ENCODE measurements around the gene HBD. TPM values are rescaled to one million over a fixed set of nuclear protein-coding genes. Genes with fewer than 3 reads are reported as not detected.

The HBD gene
- polyA plus RNA-seq, 1 experiment: 42.2 TPM

GRCh38 chr11:5275369-5276110 is 41.3 kb upstream of the HBD start:
- CTCF ChIA-PET: no interaction called here
- Histone ChIP-seq H3K9me3 (ENCODE audit: control insufficient read depth, insufficient read depth, low read length) (no peaks in the 10 kb centered on the region), H3K27ac (ENCODE audit: low read depth, low read length) (no peak overlapping the region), H3K27me3 (ENCODE audit: control insufficient read depth, insufficient read depth, low read length) (no peaks in the 10 kb centered on the region), H3K4me3 (ENCODE audit: low read depth, low read length) (no peak overlapping the region)
- no peak for TF ChIP-seq CTCF (IDR thresholded peaks at IDR 0.05; ENCODE audit: low read depth, low read length)
- DNase-seq (ENCODE audit: low read depth, low spot score): no peak
- POLR2A ChIA-PET: no interaction called here

- ChIA-PET POLR2A (no interaction called here), CTCF (no interaction called here)
- H3K9me3 ChIP-seq (ENCODE audit: control insufficient read depth, insufficient read depth, low read length): no peaks in the 10 kb centered on the region
- TF ChIP-seq CTCF (IDR thresholded peaks at IDR 0.05; ENCODE audit: low read depth, low read length): no peak
- H3K4me3 ChIP-seq (ENCODE audit: low read depth, low read length): no peak overlapping the region
- H3K27me3 ChIP-seq (ENCODE audit: control insufficient read depth, insufficient read depth, low read length): no peaks in the 10 kb centered on the region
- H3K27ac ChIP-seq (ENCODE audit: low read depth, low read length): no peak overlapping the region
- no peak for DNase-seq (ENCODE audit: low read depth, low spot score)
Measured at GRCh38 chr11:5274395-5274794, 40.1 kb upstream of the HBD start.

DNA sequence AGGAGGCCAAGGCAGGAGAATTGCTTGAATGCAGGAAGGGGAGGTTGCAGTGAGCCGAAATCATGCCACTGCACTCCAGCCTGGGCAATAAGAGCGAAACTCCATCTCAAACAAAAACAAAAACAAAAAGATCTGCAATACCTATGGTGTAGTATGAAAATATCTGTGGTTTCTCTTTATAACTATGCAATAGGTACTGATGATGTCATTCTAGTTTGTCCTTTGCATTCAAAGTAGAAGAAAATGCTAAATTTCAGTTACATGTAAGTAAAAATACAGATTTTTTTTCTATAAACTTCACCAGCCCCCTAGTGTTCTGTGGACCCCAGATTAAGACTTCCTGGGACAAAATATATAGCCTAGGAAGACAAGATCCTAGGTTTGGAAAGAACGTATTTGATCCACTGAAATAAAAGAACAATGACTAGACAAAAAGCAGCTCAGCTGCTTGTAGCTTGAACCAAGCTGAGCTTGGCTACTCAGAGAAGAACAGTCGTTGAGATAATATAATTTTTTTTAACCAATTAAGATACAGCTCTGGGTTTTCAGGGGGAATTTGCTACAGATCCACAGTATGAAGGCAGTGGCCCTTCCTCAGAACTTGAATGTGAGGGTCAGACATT is 38.2 kb upstream of the HBD start:
- H3K27ac ChIP-seq (ENCODE audit: low read depth, low read length): no peak overlapping the region
- CTCF ChIA-PET: no interaction called here
- no peak for TF ChIP-seq CTCF (IDR thresholded peaks at IDR 0.05; ENCODE audit: low read depth, low read length)

DNA sequence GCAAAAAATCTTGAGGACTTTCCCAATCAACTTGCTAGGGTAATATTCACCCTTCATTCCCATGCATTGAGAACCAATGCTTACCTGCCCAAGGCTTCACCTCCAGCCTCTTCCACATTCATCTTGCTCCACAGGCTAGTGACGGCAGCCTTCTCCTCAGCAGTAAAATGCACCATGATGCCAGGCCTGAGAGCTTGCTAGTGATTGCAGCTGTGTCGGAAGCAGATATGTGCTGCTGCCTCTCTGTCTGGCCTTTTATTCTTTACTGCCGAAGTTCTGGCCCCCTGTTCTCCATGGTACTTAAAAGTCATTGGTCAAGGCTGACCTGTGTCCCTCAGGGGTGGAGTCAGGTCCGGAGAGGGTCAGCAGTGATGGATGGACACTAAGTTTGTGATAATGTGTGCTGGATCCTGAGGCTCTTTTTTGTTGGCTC is 35.4 kb upstream of the HBD start, which contains the start of gene HBE1:
Gene HBE1, minus strand, starts transcription at position 231 of the 433 bp plus-strand sequence. Its CDS starts 55 bp downstream, at position 176.
- H3K4me3 ChIP-seq (ENCODE audit: low read depth, low read length): no peak within 1 kb of the TSS
- TF ChIP-seq CTCF (IDR thresholded peaks at IDR 0.05; ENCODE audit: low read depth, low read length): no peak
- no peaks in the 10 kb centered on the region for H3K27me3 ChIP-seq (ENCODE audit: control insufficient read depth, insufficient read depth, low read length)
- POLR2A ChIA-PET: no interaction called here
- no peak for DNase-seq (ENCODE audit: low read depth, low spot score)
- H3K9me3 ChIP-seq (ENCODE audit: control insufficient read depth, insufficient read depth, low read length): no peaks in the 10 kb centered on the region
- CTCF ChIA-PET: no interaction called here
- H3K27ac ChIP-seq (ENCODE audit: low read depth, low read length): no peak within 1 kb of the TSS

More for the DNA sequence above, 38.2 kb upstream of the HBD start:
- no peak overlapping the region for H3K4me3 ChIP-seq (ENCODE audit: low read depth, low read length)
- no peak for DNase-seq (ENCODE audit: low read depth, low spot score)
- H3K9me3 ChIP-seq (ENCODE audit: control insufficient read depth, insufficient read depth, low read length): no peaks in the 10 kb centered on the region
- POLR2A ChIA-PET: no interaction called here
- no peaks in the 10 kb centered on the region for H3K27me3 ChIP-seq (ENCODE audit: control insufficient read depth, insufficient read depth, low read length)

DNA sequence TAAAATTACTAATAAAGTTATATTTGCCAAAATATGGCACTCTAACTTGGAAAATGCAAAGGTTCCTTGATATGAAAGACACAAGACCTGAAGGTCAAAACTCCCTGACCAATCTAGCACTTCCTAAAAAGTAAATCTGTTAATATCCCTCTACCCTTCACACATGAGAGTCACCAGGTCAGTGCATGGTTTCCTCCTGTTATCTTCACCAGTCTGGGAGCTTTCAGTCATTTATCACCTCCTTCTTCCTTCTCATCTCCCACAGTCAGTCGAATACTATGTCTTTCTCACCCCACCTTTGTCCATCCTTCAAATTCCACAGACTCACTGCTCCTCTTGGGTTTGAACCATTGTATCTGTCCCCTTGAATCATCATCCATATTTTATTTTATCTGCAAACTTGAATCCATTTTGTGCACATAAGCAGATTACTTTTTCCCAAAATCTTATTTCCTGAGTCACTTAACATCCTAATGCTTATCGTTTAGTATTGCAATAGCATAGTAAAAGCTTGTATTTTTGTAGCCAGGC is 32.8 kb upstream of the HBD start:
- H3K9me3 ChIP-seq (ENCODE audit: control insufficient read depth, insufficient read depth, low read length): no peaks in the 10 kb centered on the region

More for the DNA sequence above, 32.8 kb upstream of the HBD start:
- CTCF ChIA-PET: no interaction called here
- Histone ChIP-seq H3K27ac (ENCODE audit: low read depth, low read length) (no peak overlapping the region), H3K27me3 (ENCODE audit: control insufficient read depth, insufficient read depth, low read length) (no peaks in the 10 kb centered on the region), H3K4me3 (ENCODE audit: low read depth, low read length) (no peak overlapping the region)
- POLR2A ChIA-PET: no interaction called here
- no peak for DNase-seq (ENCODE audit: low read depth, low spot score)
- no peak for TF ChIP-seq CTCF (IDR thresholded peaks at IDR 0.05; ENCODE audit: low read depth, low read length)

All from AG04450 (cell line).